ENCODE results near the gene GALNT2.

Gene GALNT2

GRCh38 chr1:230091473-230092231 lies 24.6 kb downstream of the GALNT2 start:
- no peak for DNase-seq (ENCODE audit: low spot score)

GRCh38 chr1:230094746-230095145 lies 27.7 kb downstream of the GALNT2 start:
- DNase-seq (ENCODE audit: low spot score): no peak

GRCh38 chr1:230095938-230096337 lies 28.9 kb downstream of the GALNT2 start:
- no peak for DNase-seq (ENCODE audit: low spot score)

GRCh38 chr1:230097370-230097769 lies 30.3 kb downstream of the GALNT2 start:
- no peak for DNase-seq (ENCODE audit: low spot score)

- DNase-seq (ENCODE audit: low spot score): no peak
These were observed 31.7 kb downstream of the GALNT2 start for GRCh38 chr1:230098723-230099122.

GRCh38 chr1:230099465-230099864 lies 32.4 kb downstream of the GALNT2 start:
- no peak for DNase-seq (ENCODE audit: low spot score)

GRCh38 chr1:230100932-230101331 lies 33.9 kb downstream of the GALNT2 start:
- DNase-seq (ENCODE audit: low spot score): no peak

GRCh38 chr1:230101556-230101955 lies 34.5 kb downstream of the GALNT2 start:
- no peak for DNase-seq (ENCODE audit: low spot score)

GRCh38 chr1:230102046-230102445 lies 35.0 kb downstream of the GALNT2 start:
- DNase-seq (ENCODE audit: low spot score): no peak

- DNase-seq (ENCODE audit: low spot score): no peak
These were observed 35.4 kb downstream of the GALNT2 start for GRCh38 chr1:230102472-230102871.

- no peak for DNase-seq (ENCODE audit: low spot score)
These were observed 36.5 kb downstream of the GALNT2 start for GRCh38 chr1:230103306-230104173.

GRCh38 chr1:230104395-230105244 lies 37.6 kb downstream of the GALNT2 start:
- peak; percentile 62 for DNase-seq (ENCODE audit: low spot score)

- no peak for DNase-seq (ENCODE audit: low spot score)
These were observed 38.3 kb downstream of the GALNT2 start for GRCh38 chr1:230105245-230105753.

GRCh38 chr1:230105754-230106625 lies 39.0 kb downstream of the GALNT2 start:
- DNase-seq (ENCODE audit: low spot score): no peak

- no peak for DNase-seq (ENCODE audit: low spot score)
These were observed 40.9 kb downstream of the GALNT2 start for GRCh38 chr1:230107941-230108340.

- DNase-seq (ENCODE audit: low spot score): no peak
These were observed 41.5 kb downstream of the GALNT2 start for GRCh38 chr1:230108580-230108979.

GRCh38 chr1:230109066-230109465 lies 42.0 kb downstream of the GALNT2 start:
- no peak for DNase-seq (ENCODE audit: low spot score)

- DNase-seq (ENCODE audit: low spot score): peak; percentile 29
These were observed 43.0 kb downstream of the GALNT2 start for GRCh38 chr1:230109895-230110667.

- no peak for DNase-seq (ENCODE audit: low spot score)
These were observed 43.9 kb downstream of the GALNT2 start for GRCh38 chr1:230110971-230111370.

GRCh38 chr1:230112131-230112701 lies 45.2 kb downstream of the GALNT2 start:
- DNase-seq (ENCODE audit: low spot score): no peak

Measured in CD4-positive, alpha-beta T cell treated with Interleukin-15 for 4 hours (primary cell).